ENCODE data around the gene PAM. TPM values are rescaled to one million over a fixed set of nuclear protein-coding genes. Genes with fewer than 3 reads are reported as not detected.

The PAM gene
- total RNA-seq, 2 donors from 2014 or later = 2,512 to 4,531 TPM

DNA sequence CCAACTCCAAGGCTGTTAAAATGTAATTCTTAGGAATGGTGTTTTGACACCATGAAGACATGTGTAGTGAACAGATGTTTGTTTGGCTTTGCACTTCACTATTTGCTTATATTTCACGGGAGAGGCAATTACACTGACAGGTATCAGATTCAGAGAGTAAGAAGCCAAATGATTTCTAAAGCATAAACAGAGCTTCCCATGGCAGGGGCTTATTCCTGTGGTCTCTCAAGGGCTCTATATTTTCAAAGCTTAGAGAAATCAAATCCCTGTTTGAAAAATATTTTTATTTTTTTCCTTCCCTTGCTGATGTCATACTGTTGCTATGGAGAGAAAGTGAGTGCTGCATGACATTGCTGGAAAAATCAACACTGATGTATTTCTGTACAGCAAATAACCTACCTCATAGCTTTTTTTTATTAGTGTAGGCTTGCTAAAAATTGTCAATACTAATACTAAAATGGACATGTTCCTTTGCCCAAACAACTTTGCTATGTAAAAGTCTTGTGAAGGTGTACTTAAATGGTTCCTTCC lies 203.4 kb downstream of the PAM start:
- H3K36me3 ChIP-seq = peaks cover 51% of the 10 kb centered on the region
- no peak overlapping the region for H3K4me3 ChIP-seq

DNA sequence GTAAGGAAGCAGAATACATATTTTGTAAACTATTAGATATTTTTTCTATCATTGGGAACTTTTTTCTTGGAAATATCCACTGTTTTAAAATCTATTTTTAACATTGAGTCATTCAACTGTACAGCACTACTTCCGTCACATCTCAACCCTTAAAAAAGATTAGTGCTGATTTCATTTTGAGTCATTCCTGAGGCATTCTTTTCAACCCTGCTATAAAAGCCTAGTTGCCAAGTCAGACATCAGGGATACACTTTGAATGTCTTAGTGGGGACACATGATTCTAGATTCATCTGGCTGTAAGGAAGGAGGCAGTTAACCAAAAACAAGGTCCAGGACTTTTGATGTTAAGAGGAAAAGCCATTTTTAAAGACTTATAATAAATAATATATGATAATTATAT lies 203.9 kb downstream of the PAM start:
- Histone ChIP-seq H3K27me3 (no peaks in the 10 kb centered on the region), H3K4me3 (no peak overlapping the region), H3K36me3 (peaks cover 56% of the 10 kb centered on the region), H3K4me1 (peaks cover 0 to 18% of the 10 kb centered on the region in 2 donors), H3K27ac (peak overlapping the region in 1 of 2 donors; percentile 68), H3K9me3 (no peaks in the 10 kb centered on the region)
- DNase-seq (ENCODE audit: low spot score) = no peak
- TF ChIP-seq, protein P1, sequence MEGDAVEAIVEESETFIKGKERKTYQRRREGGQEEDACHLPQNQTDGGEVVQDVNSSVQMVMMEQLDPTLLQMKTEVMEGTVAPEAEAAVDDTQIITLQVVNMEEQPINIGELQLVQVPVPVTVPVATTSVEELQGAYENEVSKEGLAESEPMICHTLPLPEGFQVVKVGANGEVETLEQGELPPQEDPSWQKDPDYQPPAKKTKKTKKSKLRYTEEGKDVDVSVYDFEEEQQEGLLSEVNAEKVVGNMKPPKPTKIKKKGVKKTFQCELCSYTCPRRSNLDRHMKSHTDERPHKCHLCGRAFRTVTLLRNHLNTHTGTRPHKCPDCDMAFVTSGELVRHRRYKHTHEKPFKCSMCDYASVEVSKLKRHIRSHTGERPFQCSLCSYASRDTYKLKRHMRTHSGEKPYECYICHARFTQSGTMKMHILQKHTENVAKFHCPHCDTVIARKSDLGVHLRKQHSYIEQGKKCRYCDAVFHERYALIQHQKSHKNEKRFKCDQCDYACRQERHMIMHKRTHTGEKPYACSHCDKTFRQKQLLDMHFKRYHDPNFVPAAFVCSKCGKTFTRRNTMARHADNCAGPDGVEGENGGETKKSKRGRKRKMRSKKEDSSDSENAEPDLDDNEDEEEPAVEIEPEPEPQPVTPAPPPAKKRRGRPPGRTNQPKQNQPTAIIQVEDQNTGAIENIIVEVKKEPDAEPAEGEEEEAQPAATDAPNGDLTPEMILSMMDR (IDR thresholded peaks at IDR 0.05) = no peak

More for the DNA sequence above, 203.4 kb downstream of the PAM start:
- H3K4me1 ChIP-seq = peaks cover 0 to 18% of the 10 kb centered on the region in 2 donors
- TF ChIP-seq, protein P1 (IDR thresholded peaks at IDR 0.05) = no peak
- H3K9me3 ChIP-seq = no peaks in the 10 kb centered on the region
- H3K27me3 ChIP-seq = no peaks in the 10 kb centered on the region
- no peak for DNase-seq (ENCODE audit: low spot score)
- H3K27ac ChIP-seq = peak overlapping the region in 1 of 2 donors; percentile 68

DNA sequence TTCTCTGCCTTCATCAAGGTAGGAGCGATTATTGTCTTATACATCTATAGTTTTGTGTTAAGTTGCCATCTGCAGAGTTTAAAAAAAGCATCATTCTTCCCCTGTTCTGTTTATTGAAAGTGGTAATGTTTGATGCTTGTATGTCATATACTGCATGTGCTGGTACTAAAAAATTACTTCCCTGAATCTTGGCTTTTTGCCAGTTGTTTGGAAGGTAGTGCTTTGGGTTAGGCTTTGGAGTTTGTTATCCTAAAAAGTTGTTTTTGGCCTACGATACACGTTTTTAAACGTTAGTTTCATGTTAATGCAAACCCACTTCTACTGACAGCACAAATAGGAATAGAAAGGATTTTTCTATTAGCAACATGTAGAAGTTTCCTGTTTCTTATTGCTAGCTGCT lies 206.6 kb downstream of the PAM start:
- TF ChIP-seq, protein P1 (IDR thresholded peaks at IDR 0.05) = no peak
- Histone ChIP-seq H3K9me3 (no peaks in the 10 kb centered on the region), H3K36me3 (peaks cover 65% of the 10 kb centered on the region), H3K27ac (no peak overlapping the region), H3K27me3 (no peaks in the 10 kb centered on the region), H3K4me3 (no peak overlapping the region), H3K4me1 (peaks cover 0 to 18% of the 10 kb centered on the region in 2 donors)
- no peak for DNase-seq (ENCODE audit: low spot score)

DNA sequence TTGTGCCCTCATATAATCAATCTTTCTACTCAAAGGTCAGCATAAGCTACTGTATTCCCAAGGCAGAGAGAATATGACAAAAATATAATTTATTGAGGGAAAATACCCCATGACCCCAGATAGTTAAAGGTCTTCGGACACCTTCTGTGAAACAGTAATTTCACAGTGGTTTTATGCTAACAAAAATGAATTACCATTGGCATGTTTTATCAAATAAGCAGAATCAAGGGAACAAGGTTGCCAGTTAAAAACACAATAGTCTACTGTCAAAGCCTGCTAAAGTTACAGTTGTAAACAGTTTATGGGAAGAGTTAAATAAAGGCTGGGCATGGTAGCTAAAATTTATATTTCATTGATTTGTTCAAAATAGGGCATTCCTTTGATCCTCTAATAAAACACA lies 210.5 kb downstream of the PAM start:
- H3K27ac ChIP-seq = no peak overlapping the region
- H3K4me1 ChIP-seq = no peaks in the 10 kb centered on the region
- no peak for DNase-seq (ENCODE audit: low spot score)
- TF ChIP-seq, protein P1 (IDR thresholded peaks at IDR 0.05) = no peak
- H3K4me3 ChIP-seq = no peak overlapping the region
- H3K9me3 ChIP-seq = no peaks in the 10 kb centered on the region
- no peaks in the 10 kb centered on the region for H3K27me3 ChIP-seq
- H3K36me3 ChIP-seq = peaks cover 71% of the 10 kb centered on the region

DNA sequence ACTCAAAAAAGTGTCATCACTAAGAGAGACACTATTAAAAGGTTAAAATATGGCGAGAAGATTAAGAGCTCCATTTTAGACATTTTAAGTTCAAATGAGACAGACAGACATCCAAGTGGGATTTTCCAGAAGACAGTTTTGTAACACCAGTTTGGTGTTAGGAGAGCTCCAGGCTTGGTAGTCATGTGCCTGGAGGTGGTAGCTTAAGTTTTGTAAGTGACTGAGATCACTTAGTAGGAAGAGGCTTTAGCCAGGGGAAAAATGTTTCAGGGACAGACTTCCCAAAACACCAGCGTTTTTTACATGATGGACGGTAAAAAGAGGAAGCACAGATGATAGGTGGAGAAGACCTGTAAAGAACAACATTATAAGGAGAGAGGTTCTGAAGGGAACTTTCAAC lies 214.5 kb downstream of the PAM start:
- H3K27me3 ChIP-seq = no peaks in the 10 kb centered on the region
- TF ChIP-seq, protein P1 (IDR thresholded peaks at IDR 0.05) = no peak
- DNase-seq (ENCODE audit: low spot score) = no peak

More for the DNA sequence above, 214.5 kb downstream of the PAM start:
- H3K4me3 ChIP-seq = no peak overlapping the region
- no peak overlapping the region for H3K27ac ChIP-seq
- H3K9me3 ChIP-seq = no peaks in the 10 kb centered on the region
- H3K36me3 ChIP-seq = peaks cover 39% of the 10 kb centered on the region
- peaks cover 0 to 6% of the 10 kb centered on the region in 2 donors for H3K4me1 ChIP-seq
